HG03439 (cell line): ENCODE measurements around the gene CROCC2.

Experiments used
- ATAC-seq: cut with Tn5 transposase; IDR thresholded peaks from one replicate; pipeline ENCODE4 v1.9.1; 2021; ENCODE audit warnings: mild to moderate bottlenecking, moderate library complexity; ENCODE audit not compliant: unreplicated experiment

CROCC2 gene

GRCh38 chr2:240919786-240920782, 13.9 kb downstream of the CROCC2 start:
- no peak for ATAC-seq

- no peak for ATAC-seq
These were observed 14.7 kb downstream of the CROCC2 start for GRCh38 chr2:240920783-240921231.

- no peak for ATAC-seq
These were observed 15.3 kb downstream of the CROCC2 start for GRCh38 chr2:240921311-240921994.

- no peak for ATAC-seq
These were observed 15.8 kb downstream of the CROCC2 start for GRCh38 chr2:240921995-240922244.

DNA sequence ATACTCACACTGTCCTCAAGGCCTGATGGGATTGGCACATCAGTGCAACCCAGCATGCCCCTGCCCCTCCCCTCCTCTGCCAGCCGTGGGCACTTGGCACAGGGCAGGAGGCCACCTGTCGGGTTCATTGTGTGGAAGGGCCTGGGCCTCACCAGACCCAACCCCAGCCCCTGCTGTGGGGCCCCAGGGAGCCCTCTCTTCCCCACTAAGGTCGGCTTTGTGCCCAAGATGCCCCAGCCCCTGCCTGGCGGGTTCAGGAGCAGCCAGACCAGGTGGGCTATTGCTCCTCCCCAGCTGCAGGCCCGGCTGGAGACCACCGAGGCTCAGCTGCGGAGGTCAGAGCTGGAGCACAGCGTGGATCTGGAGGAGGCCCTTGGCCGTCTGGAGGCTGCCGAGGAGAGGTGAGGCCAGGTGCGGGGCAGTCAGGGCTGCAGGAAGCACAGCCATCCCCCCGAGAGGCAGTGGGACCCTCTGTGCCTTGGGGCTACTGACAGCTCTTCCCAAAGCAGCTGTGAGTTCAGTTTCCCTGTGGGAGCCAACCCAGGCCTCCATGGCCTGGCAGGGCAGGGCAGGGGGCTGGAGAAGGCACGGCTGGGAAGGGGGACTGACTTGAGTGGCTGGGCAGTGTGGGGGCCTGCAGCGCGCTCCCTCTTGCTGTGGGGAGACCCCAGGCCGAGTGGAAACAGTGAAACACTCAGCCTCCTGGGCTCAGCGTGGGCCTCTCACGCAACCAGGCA, 16.3 kb downstream of the CROCC2 start:
- ATAC-seq = no peak

GRCh38 chr2:240922982-240923537, 16.9 kb downstream of the CROCC2 start:
- ATAC-seq = no peak

- no peak for ATAC-seq
These were observed 19.0 kb downstream of the CROCC2 start for GRCh38 chr2:240925191-240925567.

DNA sequence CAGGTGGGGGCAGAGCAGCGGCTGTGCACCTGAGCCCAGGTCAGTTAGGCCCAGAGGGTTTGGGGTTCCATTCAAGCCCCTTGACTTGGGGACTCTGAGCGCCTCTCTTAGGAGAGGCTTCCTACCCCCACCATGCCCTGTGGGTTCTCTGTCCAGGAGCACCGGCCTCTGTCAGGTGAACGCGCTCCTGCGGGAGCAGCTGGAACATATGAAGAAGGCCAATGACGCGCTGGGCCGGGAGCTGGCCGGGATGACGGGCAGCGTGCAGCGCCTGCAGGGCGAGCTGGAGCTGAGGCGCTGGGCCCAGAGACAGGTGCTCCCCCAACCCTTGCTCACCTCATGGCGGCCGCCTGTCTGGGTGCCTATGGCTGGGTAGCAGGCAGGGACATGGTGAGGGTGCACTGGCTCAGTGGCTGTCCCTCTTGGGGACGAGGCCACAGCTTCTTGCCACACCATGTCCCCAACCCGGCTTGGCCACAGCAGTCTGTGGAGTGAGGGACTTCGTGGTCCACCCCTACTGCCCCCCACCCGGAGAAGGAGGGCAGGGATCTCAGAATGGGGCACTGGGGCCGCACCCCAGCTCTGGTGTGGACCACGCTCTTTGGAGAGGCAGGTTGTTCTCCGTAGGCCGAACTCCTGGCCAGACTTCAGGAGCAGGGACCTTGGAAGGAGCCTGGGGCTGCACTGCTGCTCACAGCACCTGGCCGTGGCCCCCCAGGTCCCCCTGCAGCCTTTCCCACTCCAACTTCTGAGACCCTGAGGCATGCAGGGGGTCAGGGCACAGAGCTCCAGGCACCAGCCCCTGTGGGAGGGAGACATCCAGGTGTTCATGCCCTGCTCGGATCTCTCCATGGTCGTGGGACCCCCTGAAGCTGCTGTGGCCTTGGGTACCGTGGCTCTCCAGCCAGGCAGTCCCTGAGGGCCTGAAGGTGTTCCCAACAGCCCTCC, 19.7 kb downstream of the CROCC2 start:
- no peak for ATAC-seq

DNA sequence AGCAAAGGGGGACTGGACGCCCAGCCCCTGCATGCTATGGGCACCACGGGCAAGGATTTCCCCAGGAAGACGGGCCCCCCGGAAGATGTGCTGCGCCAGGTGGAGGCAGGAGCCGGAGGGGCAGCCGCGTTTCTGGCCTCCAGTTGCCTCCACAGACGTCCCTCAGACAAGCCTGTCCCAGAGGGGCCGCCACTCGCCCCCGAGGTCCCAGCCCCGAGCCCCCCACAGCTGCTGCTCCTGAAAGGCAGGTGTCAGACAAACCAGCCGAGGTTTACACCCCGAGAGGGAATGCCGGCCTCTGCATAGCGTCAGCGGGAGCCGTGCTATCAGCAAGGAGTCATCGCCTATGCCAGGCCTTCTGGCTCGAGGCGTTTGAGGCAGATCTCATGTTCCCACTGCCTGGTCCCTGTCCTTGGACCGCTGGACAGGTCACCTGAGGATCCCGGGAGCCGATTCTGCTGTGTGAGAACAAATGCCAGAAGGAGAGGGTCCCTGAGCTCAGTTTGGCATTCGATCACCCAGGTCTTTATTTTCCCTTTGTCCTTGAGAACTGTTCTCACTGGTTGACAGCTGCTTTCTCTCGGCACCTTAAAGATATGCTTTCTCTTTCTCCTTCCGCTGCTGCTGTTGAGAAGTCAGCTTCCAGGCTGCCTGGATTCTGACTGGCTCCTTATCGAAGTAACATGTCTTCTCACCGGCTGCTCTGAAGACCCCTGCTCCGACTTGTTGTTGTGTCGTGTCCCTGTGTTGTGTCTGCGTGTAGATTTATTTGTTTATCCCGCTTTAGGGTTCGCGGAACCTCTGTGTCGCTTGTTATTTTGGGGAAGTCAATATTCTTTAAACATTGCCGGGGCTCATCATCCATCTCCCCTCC, 20.6 kb downstream of the CROCC2 start:
- no peak for ATAC-seq

DNA sequence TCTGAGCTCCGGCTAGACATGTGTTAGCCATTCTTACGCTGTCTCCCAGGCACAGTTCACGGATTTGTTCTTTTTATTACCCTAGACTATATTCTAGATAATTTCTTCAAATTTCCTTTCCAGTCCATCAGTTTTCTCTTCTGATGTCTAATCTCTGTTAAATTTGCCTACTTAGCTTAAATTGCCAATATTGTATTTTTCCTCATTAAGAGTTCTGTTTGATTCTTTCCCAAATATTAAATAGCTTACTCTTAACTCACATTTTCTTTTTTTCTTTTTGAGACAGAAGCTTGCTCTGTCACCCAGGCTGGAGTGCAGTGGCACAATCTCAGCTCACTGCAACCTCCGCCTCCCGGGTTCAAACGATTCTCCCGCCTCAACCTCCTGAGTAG, 21.2 kb downstream of the CROCC2 start:
- ATAC-seq = no peak

- no peak for ATAC-seq
These were observed 22.6 kb downstream of the CROCC2 start for GRCh38 chr2:240928476-240929363.

- ATAC-seq = no peak
These were observed 23.4 kb downstream of the CROCC2 start for GRCh38 chr2:240929364-240930095.

DNA sequence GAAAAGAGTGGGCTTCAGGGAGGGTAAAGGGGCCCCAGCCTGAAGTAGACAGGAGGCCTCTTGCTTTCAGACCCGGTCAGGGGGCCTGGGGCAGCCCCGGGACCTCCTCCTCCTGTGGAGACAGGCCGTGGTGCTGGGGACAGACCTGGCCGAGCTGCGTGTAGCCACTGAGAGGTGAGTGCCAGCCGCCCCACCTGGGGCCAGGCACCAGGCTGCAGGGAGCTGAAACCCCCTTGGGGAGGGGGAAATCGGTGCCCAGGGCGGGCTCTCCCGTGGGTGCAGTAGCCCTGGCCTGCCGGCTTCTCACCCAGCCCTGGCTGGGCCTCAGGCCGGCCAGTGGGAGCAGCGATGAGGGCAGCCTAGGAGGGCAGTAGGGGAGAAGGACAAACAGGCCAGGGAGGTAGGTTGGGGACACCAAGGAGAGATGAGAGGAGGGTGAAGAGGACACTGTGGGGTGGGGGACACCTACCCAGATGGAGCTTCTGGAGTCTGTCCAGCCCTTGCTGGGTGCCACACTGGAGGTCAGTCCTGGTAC, 24.0 kb downstream of the CROCC2 start:
- no peak for ATAC-seq

DNA sequence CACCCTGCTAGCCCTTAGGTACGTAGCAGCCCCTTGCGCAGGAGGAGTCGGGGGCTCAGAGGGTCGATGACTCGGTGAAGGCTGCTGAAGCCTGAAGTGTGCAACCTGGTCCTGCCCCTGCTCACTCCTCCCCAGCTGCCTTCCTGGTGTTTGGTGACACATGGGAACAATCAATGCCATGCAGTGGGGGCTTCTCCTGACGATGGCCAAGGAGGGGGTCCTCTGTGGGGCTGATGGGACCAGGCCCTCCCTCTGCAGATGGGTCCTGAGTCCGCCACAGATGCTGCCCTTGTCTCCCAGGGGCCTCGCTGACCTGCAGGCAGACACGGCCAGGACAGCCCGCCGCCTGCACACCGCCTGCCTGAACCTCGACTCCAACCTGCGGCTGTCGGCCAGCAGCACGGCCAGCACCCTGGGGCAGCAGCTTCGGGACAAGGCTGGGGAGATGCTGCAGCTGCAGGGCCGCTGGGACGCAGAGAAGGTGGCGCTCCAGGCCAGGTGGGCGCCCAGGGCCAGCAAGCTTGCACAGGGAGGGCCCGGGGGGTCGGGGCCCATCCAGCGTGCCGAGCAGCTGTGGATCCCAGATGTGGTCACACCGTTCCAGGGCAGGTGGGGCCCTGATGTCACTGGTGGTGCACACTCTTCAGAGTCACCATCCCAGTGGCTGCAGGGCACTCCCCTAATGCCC, 24.6 kb downstream of the CROCC2 start:
- ATAC-seq = no peak

DNA sequence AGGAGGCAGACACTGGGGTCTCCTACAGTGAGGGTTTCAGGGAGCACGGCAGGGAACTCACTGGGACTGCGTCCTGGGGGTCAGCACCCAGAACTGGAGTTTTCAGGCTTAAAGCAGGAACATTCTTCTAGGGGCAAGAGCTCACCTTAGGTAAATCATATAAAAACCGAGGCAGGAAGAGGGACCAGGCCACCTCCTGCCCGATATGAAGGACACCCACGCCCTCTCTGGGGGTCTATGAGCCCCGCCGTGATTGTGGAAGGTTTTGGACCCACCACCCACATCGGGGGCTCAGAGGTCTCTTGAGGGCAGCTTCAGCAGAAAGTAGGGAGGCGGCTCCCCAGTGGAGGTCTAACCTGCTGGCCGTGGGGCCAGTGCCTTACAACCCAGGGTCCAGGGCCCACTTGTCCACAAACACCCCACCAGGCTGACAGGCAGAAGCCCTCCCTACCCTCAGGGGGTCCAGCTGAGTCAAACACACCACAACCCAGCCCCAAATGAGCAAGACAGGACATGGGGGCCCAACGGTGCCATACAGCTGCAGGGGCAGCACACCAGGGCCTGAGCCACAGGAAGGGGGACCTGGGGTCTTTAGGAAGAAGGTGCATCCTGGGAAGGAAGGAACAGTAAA, 25.3 kb downstream of the CROCC2 start:
- no peak for ATAC-seq

GRCh38 chr2:240932001-240932723, 26.0 kb downstream of the CROCC2 start:
- ATAC-seq = no peak
